ENCODE measurements around the gene TBC1D22A.

- no peak for TF ChIP-seq CTCF (IDR thresholded peaks at IDR 0.05)
- TF ChIP-seq POLR2A (IDR thresholded peaks at IDR 0.05) = no peak
Measured at GRCh38 chr22:46773076-46773475, 10.6 kb downstream of the TBC1D22A start.
